Activated B cell treated with CpG ODN at 0.5 μM for 24 hours (primary cell): ENCODE data around the gene SPATA9. TPM values are rescaled to one million over a fixed set of nuclear protein-coding genes. Genes with fewer than 3 reads are reported as not detected.

Experiments
- ATAC-seq: fragments of 200-7000 bp; cut with Tn5 transposase; one replicate; pipeline ENCODE4 v1.10.0; 2021; ENCODE audit warnings: low read depth, mild to moderate bottlenecking, moderate library complexity
- CTCF ChIA-PET: fragments of 350-600 bp; sonication (Branson Sonifier 250); formaldehyde crosslinking; loops from one replicate; lab custom pipeline; 2021; ENCODE audit warnings: antibody characterized with exemption; lab: Charles Lee
- POLR2A ChIA-PET: fragments of 350-600 bp; sonication (Branson Sonifier 250); formaldehyde crosslinking; loops from one replicate; lab custom pipeline; 2021; ENCODE audit warnings: antibody characterized with exemption; lab: Charles Lee
- DNase-seq: peaks from one replicate; pipeline ENCODE4 v3.0.0; 2022
- H3K27ac Mint-ChIP-seq: one replicate; pipeline ENCODE4 v1.8.0; 2020; ENCODE audit warnings: mixed read lengths
- H3K27me3 Mint-ChIP-seq: one replicate; pipeline ENCODE4 v1.8.0; 2021; ENCODE audit warnings: mixed read lengths
- H3K36me3 Mint-ChIP-seq: one replicate; pipeline ENCODE4 v1.8.0; 2021; ENCODE audit warnings: low read depth, mixed read lengths
- H3K4me1 Mint-ChIP-seq: one replicate; pipeline ENCODE4 v1.8.0; 2021; ENCODE audit warnings: mixed read lengths
- H3K4me3 Mint-ChIP-seq: one replicate; pipeline ENCODE4 v1.8.0; 2020; ENCODE audit warnings: mild to moderate bottlenecking, mixed read lengths
- H3K9me3 Mint-ChIP-seq: one replicate; pipeline ENCODE4 v1.8.0; 2020; ENCODE audit warnings: mixed read lengths
- intact Hi-C: fragments of 100-400 bp; cut with micrococcal nuclease; formaldehyde crosslinking; loops from one replicate; pipeline ENCODE4 v1.15.1; 2024
- total RNA-seq: library from RNA; stranded (reverse); gene quantifications from 2 replicates; pipeline ENCODE4 v1.2.3, GENCODE V29; 2022
- TF ChIP-seq, protein P1 (sequence below): fragments of 200-600 bp; IDR thresholded peaks from one replicate; pipeline ENCODE4 v1.8.0; 2022; ENCODE audit warnings: antibody characterized with exemption, mild to moderate bottlenecking

SPATA9 gene
- total RNA-seq, 1 donor from 2014 or later, result not detected

DNA sequence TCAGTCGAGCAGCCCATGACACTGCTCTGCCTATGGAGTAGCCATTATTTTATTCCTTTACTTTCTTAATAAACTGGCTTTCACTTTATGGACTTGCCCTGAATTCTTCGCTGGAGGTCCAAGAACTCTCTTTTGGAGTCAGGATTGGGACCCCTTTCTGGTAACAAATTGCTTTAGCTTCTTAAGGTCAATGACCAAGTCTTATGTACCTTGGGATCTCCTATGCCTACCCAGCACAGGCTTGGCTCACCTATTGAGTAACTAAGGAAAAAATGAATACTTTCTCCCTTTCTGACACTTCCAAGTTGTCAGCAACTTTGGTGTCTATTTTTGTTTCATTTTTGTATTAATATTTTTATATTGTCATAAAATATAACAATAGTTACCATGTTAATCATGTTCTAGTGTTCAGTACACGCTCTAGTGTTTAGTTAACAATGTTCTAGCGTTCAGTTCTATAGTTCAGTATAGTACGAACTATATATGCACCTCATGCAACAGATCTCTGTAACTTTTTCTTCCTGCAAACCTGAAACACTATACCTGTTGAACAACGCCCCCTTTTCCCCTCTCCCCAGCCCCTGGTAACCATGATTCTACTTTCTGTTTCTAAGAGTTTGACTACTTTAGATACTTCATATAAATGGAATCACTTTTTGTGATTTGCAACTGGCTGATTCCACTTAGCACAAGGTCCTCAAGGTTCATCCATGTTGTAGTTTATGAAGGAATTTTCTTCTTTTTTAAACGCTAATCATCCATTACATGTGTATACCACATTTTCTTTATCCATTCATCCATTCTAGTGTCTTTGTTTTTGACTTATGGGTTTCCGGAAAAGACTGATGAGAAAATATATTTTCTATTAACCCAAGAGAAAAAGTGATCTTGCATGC is 46.6 kb upstream of the SPATA9 start:
- Mint-ChIP-seq H3K9me3 (no peaks in the 10 kb centered on the region), H3K27me3 (peaks cover 18% of the 10 kb centered on the region), H3K4me3 (peak overlapping the region; percentile 86), H3K4me1 (peaks cover 34% of the 10 kb centered on the region), H3K27ac (no peak overlapping the region), H3K36me3 (no peaks in the 10 kb centered on the region)
- ATAC-seq (no peak), DNase-seq (no peak)
- POLR2A ChIA-PET, result no interaction called here
- intact Hi-C loops, result loop anchor here (1.0 to 2.0 kb wide), 3 partner anchors 17 to 174 kb away; partner anchors contain the start of genes ARSK and RFESD
- TF ChIP-seq, protein P1, sequence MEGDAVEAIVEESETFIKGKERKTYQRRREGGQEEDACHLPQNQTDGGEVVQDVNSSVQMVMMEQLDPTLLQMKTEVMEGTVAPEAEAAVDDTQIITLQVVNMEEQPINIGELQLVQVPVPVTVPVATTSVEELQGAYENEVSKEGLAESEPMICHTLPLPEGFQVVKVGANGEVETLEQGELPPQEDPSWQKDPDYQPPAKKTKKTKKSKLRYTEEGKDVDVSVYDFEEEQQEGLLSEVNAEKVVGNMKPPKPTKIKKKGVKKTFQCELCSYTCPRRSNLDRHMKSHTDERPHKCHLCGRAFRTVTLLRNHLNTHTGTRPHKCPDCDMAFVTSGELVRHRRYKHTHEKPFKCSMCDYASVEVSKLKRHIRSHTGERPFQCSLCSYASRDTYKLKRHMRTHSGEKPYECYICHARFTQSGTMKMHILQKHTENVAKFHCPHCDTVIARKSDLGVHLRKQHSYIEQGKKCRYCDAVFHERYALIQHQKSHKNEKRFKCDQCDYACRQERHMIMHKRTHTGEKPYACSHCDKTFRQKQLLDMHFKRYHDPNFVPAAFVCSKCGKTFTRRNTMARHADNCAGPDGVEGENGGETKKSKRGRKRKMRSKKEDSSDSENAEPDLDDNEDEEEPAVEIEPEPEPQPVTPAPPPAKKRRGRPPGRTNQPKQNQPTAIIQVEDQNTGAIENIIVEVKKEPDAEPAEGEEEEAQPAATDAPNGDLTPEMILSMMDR, result no peak
- CTCF ChIA-PET, result no interaction called here

DNA sequence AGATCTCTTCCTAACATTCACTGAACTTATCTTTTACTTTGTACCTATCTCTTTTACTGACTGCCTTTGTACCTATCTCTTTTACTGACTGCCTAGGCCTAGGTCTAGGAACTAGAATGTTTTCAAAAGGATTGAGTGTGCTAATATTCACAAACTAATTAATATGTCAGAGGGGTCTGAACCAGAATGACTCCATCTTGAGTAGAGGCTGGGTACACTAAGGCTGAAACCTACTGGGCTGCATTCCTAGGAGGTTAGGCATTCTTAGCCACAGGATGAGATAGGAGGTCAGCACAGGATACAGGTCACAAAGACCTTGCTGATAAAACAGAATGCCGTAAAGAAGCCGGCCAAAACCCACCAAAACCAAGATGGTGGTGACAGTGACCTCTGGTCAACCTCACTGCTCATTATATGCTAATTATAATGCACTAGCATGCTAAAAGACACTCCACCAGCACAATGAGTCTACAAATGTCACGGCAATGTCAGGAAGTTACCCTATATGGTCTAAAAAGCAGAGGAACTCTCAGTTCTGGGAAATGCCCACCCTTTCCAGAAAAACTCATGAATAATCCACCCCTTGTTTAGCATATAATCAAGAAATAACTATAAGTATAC is 45.8 kb upstream of the SPATA9 start:
- Mint-ChIP-seq H3K36me3 (no peaks in the 10 kb centered on the region), H3K4me1 (peaks cover 34% of the 10 kb centered on the region), H3K27ac (no peak overlapping the region), H3K4me3 (no peak overlapping the region), H3K27me3 (peaks cover 18% of the 10 kb centered on the region), H3K9me3 (no peaks in the 10 kb centered on the region)
- no peak for ATAC-seq
- POLR2A ChIA-PET, result no interaction called here
- CTCF ChIA-PET, result no interaction called here
- intact Hi-C loops, result no loop called here
- DNase-seq, result no peak
- TF ChIP-seq, protein P1, result no peak

DNA sequence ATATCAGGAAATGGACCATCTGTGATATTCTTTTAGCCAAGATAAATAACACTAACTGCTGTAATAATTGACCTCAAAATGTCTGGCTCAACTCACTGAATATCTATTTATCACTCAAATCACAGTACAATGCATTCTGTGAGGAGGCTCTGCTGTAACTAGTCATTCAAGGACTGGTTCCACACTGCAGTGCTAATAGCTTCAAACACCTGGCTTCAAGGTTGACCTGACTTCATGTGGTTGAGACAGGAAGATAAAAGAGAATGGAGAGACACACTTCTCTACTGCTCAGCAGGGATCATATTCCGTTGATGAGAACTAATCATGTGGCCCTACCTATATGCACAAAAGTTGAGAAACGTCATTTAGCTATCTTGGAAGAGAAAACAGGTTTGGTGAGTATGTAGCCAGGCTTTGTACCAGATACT is 45.0 kb upstream of the SPATA9 start:
- no peaks in the 10 kb centered on the region for H3K9me3 Mint-ChIP-seq
- peaks cover 18% of the 10 kb centered on the region for H3K27me3 Mint-ChIP-seq
- peaks cover 34% of the 10 kb centered on the region for H3K4me1 Mint-ChIP-seq
- DNase-seq (no peak), ATAC-seq (no peak)
- H3K4me3 Mint-ChIP-seq, result no peak overlapping the region
- intact Hi-C loops, result loop anchor here (1.0 kb wide), 1 partner anchor 9 kb away; no protein-coding TSS in a partner anchor
- POLR2A ChIA-PET, result interaction anchor here (0.5 kb wide), 1 partner anchor 9 kb away, joined by 3 read pairs; no protein-coding TSS in a partner anchor
- TF ChIP-seq, protein P1, result no peak
- CTCF ChIA-PET, result no interaction called here
- H3K36me3 Mint-ChIP-seq, result no peaks in the 10 kb centered on the region
- H3K27ac Mint-ChIP-seq, result no peak overlapping the region

DNA sequence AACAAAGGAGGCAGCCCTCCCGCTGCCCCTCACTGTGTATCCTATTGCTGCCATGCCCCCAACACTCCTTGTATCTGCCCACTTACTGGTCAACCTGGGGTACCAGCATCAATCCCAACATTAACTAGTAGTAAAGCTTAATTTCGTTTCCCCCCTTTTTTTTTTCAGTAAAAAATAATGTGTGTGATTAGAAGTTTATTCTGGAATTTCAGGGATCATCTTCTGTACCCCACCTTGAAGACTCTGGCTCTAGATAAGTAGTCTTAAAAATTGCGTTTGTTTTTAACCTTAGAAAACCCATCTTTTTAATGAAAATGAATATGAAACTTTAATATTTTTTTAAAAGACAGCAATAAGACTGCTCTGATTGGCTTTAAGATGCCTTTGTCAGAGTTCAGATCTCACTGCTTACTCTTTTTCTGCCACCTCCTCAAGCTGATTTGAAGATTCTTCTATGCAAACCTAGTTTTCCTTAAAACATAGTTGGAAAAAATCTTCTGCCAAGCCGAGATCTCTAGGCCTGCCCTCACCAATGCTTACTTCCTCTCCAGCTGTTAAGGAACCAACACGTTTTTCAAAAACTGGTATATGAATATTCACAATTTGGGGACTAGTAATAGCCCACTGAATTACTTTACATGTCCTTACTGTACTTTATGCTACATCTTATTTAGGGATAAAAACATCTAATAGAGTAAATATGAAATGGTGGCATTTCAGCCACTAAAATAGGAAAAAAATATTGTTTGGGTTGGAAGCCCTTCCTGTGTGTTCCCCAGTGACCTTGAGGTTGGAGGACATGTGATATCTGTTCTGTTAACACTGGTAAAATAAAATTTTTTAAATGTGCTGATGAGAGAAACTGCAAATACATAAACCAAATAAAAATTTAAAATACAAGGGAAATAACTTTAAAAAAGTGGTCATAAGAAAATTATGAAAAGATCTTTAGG is 44.3 kb upstream of the SPATA9 start:
- intact Hi-C loops, result loop anchor here (1.0 kb wide), 1 partner anchor 9 kb away; no protein-coding TSS in a partner anchor
- ChIA-PET POLR2A (interaction anchor here (0.5 kb wide), 1 partner anchor 8 kb away, joined by 3 read pairs; no protein-coding TSS in a partner anchor), CTCF (no interaction called here)
- Mint-ChIP-seq H3K4me1 (peaks cover 31% of the 10 kb centered on the region), H3K27me3 (peaks cover 15% of the 10 kb centered on the region), H3K36me3 (no peaks in the 10 kb centered on the region), H3K4me3 (no peak overlapping the region), H3K27ac (no peak overlapping the region), H3K9me3 (no peaks in the 10 kb centered on the region)
- DNase-seq (no peak), ATAC-seq (no peak)
- TF ChIP-seq, protein P1, result no peak
